WTC11 (cell line): ENCODE results near the gene CILP2. TPM values are rescaled to one million over a fixed set of nuclear protein-coding genes. Genes with fewer than 3 reads are reported as not detected.

ENCODE experiments used
- ARID4B ChIP-seq: sonication (generic); formaldehyde crosslinking; IDR thresholded peaks from 2 replicates; pipeline ENCODE4 v1.8.0; 2023; ENCODE audit warnings: missing genetic modification reagents, mild to moderate bottlenecking, borderline replicate concordance
- FOXK1 ChIP-seq: sonication (generic); formaldehyde crosslinking; IDR thresholded peaks from 2 replicates; pipeline ENCODE4 v1.8.0; 2022; ENCODE audit warnings: mild to moderate bottlenecking, moderate library complexity, missing genetic modification reagents
- KAT7 ChIP-seq: sonication (generic); formaldehyde crosslinking; IDR thresholded peaks from 2 replicates; pipeline ENCODE4 v1.8.1; 2023; ENCODE audit warnings: missing genetic modification reagents, mild to moderate bottlenecking, borderline replicate concordance
- RELA ChIP-seq: sonication (generic); formaldehyde crosslinking; IDR thresholded peaks from 2 replicates; pipeline ENCODE4 v1.8.1; 2022; ENCODE audit warnings: missing genetic modification reagents, mild to moderate bottlenecking, borderline replicate concordance
- SMAD3 ChIP-seq: sonication (generic); formaldehyde crosslinking; IDR thresholded peaks from 2 replicates; pipeline ENCODE4 v1.8.0; 2022; ENCODE audit warnings: missing genetic modification reagents, mild to moderate bottlenecking, borderline replicate concordance
- ZBTB43 ChIP-seq: sonication (generic); formaldehyde crosslinking; IDR thresholded peaks from 2 replicates; pipeline ENCODE4 v1.8.1; 2023; ENCODE audit warnings: mild to moderate bottlenecking, missing genetic modification reagents
- total RNA-seq: library from RNA; stranded (reverse); gene quantifications from 3 replicates; pipeline ENCODE4 v1.2.3, GENCODE V29; 2021
- TF ChIP-seq, protein P1 (sequence below): sonication (generic); formaldehyde crosslinking; IDR thresholded peaks from 2 replicates; pipeline ENCODE4 v1.8.1; 2023; ENCODE audit warnings: mild to moderate bottlenecking, missing genetic modification reagents, borderline replicate concordance
- TF ChIP-seq, protein P2 (sequence below): sonication (generic); formaldehyde crosslinking; IDR thresholded peaks from 2 replicates; pipeline ENCODE4 v1.8.1; 2023; ENCODE audit warnings: mild to moderate bottlenecking, missing genetic modification reagents, moderate library complexity
- TF ChIP-seq, protein P3 (sequence below): sonication (generic); formaldehyde crosslinking; conservative IDR thresholded peaks from 2 replicates; pipeline ENCODE4 v1.8.1; 2023; ENCODE audit warnings: mild to moderate bottlenecking, low read depth, missing genetic modification reagents, moderate library complexity

The CILP2 gene
- total RNA-seq, 1 experiment from 2014 or later, result 7.9 TPM

GRCh38 chr19:19514881-19515641 lies 23.0 kb upstream of the CILP2 start, which contains the start of gene TSSK6 (continued):
- TF ChIP-seq ARID4B (CRISPR knock-in tag), result no peak
- no peak for TF ChIP-seq SMAD3
- no peak for TF ChIP-seq FOXK1 (CRISPR knock-in tag)
- TF ChIP-seq, protein P1, sequence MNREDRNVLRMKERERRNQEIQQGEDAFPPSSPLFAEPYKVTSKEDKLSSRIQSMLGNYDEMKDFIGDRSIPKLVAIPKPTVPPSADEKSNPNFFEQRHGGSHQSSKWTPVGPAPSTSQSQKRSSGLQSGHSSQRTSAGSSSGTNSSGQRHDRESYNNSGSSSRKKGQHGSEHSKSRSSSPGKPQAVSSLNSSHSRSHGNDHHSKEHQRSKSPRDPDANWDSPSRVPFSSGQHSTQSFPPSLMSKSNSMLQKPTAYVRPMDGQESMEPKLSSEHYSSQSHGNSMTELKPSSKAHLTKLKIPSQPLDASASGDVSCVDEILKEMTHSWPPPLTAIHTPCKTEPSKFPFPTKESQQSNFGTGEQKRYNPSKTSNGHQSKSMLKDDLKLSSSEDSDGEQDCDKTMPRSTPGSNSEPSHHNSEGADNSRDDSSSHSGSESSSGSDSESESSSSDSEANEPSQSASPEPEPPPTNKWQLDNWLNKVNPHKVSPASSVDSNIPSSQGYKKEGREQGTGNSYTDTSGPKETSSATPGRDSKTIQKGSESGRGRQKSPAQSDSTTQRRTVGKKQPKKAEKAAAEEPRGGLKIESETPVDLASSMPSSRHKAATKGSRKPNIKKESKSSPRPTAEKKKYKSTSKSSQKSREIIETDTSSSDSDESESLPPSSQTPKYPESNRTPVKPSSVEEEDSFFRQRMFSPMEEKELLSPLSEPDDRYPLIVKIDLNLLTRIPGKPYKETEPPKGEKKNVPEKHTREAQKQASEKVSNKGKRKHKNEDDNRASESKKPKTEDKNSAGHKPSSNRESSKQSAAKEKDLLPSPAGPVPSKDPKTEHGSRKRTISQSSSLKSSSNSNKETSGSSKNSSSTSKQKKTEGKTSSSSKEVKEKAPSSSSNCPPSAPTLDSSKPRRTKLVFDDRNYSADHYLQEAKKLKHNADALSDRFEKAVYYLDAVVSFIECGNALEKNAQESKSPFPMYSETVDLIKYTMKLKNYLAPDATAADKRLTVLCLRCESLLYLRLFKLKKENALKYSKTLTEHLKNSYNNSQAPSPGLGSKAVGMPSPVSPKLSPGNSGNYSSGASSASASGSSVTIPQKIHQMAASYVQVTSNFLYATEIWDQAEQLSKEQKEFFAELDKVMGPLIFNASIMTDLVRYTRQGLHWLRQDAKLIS, result no peak
- TF ChIP-seq, protein P2, sequence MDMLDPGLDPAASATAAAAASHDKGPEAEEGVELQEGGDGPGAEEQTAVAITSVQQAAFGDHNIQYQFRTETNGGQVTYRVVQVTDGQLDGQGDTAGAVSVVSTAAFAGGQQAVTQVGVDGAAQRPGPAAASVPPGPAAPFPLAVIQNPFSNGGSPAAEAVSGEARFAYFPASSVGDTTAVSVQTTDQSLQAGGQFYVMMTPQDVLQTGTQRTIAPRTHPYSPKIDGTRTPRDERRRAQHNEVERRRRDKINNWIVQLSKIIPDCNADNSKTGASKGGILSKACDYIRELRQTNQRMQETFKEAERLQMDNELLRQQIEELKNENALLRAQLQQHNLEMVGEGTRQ (CRISPR knock-in tag), result no peak
- TF ChIP-seq RELA (CRISPR knock-in tag), result no peak
- no peak for TF ChIP-seq ZBTB43 (CRISPR knock-in tag)
- no peak for TF ChIP-seq KAT7 (CRISPR knock-in tag)
- TF ChIP-seq, protein P3, sequence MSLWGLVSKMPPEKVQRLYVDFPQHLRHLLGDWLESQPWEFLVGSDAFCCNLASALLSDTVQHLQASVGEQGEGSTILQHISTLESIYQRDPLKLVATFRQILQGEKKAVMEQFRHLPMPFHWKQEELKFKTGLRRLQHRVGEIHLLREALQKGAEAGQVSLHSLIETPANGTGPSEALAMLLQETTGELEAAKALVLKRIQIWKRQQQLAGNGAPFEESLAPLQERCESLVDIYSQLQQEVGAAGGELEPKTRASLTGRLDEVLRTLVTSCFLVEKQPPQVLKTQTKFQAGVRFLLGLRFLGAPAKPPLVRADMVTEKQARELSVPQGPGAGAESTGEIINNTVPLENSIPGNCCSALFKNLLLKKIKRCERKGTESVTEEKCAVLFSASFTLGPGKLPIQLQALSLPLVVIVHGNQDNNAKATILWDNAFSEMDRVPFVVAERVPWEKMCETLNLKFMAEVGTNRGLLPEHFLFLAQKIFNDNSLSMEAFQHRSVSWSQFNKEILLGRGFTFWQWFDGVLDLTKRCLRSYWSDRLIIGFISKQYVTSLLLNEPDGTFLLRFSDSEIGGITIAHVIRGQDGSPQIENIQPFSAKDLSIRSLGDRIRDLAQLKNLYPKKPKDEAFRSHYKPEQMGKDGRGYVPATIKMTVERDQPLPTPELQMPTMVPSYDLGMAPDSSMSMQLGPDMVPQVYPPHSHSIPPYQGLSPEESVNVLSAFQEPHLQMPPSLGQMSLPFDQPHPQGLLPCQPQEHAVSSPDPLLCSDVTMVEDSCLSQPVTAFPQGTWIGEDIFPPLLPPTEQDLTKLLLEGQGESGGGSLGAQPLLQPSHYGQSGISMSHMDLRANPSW, result no peak
